ENCODE results near the gene CCDC170.
A peak's percentile ranks its signal among the peaks of the same experiment; 100 is the strongest.
"Not testable (repeated sequence)": the region's sequence is repeated elsewhere in the genome, so short reads cannot be mapped to it uniquely, and the experiment has no call there.

The CCDC170 gene, protein sequence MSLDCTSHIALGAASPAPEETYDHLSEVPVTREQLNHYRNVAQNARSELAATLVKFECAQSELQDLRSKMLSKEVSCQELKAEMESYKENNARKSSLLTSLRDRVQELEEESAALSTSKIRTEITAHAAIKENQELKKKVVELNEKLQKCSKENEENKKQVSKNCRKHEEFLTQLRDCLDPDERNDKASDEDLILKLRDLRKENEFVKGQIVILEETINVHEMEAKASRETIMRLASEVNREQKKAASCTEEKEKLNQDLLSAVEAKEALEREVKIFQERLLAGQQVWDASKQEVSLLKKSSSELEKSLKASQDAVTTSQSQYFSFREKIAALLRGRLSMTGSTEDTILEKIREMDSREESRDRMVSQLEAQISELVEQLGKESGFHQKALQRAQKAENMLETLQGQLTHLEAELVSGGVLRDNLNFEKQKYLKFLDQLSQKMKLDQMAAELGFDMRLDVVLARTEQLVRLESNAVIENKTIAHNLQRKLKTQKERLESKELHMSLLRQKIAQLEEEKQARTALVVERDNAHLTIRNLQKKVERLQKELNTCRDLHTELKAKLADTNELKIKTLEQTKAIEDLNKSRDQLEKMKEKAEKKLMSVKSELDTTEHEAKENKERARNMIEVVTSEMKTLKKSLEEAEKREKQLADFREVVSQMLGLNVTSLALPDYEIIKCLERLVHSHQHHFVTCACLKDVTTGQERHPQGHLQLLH

DNA sequence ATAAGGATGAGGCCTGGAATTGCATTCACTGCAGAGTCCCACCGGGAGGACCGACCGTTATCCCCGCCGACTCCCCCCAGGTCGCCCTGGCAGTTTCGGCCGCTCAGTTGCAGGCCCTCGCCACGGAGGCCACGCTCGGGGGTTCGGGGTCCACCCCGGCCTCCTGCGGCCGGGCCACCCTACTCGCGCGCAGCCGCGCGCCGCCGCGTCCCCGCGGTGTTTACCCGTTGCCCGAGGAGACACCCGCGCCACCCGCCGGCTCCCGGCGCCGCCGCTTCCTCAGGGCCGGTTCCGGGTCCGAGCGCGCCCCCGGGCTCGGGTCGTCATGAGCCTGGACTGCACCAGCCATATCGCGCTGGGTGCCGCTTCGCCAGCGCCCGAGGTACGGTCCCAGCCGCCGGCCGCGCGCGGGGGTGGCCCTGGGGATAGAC is at the start of gene CCDC170:
CCDC170 (plus strand) TSS at position 214 of the 431 bp plus-strand sequence; CDS start at position 326, 112 bp downstream.
- Histone ChIP-seq H3K4me1 (ENCODE audit: insufficient read depth, low read length) (peaks cover 7% of the 10 kb centered on the region), H3K9me3 (ENCODE audit: low read length) (no peaks in the 10 kb centered on the region), H3K9ac (ENCODE audit: low read length) (no peak within 1 kb of the TSS), H3K27me3 (ENCODE audit: control insufficient read depth in 1 of 2, insufficient read depth in 2 of 2, low read length in 2 of 2) (peaks cover 9 to 15% of the 10 kb centered on the region in 2 donors), H3K4me3 (ENCODE audit: low read depth in 1 of 2, low read length in 2 of 2) (peak within 1 kb of the TSS; percentile 65 to 69), H3K36me3 (ENCODE audit: insufficient read depth, low read length) (no peaks in the 10 kb centered on the region), H3K27ac (ENCODE audit: low read depth, low read length) (peak within 1 kb of the TSS; percentile 24)

DNA sequence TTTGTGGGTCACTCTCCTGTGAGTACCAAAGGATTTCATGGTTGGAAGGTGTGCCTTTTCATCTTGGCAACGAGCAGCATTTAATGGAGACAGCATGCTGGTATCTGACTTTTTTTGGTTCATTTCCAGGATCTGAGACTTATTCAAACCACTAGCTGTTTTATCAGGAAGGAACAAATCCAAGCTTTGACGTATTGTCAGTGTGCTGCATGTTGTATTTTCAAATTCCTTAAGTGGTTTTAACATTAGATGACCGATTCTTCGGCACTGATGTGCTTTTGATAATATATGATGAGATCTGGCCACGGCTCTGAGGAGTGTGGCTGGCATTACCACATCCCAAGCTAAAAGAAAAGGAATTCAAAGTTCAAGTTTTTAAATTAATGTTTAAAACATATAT is 48.3 kb upstream of the CCDC170 start:
- Histone ChIP-seq H3K9me3 (ENCODE audit: low read length) (no peaks in the 10 kb centered on the region), H3K4me1 (ENCODE audit: insufficient read depth, low read length) (peaks cover 16% of the 10 kb centered on the region), H3K27ac (ENCODE audit: low read depth, low read length) (no peak overlapping the region), H3K36me3 (ENCODE audit: insufficient read depth, low read length) (no peaks in the 10 kb centered on the region), H3K27me3 (ENCODE audit: control insufficient read depth in 1 of 2, insufficient read depth in 2 of 2, low read length in 2 of 2) (no peaks in the 10 kb centered on the region), H3K9ac (ENCODE audit: low read length) (no peak overlapping the region), H3K4me3 (ENCODE audit: low read depth in 1 of 2, low read length in 2 of 2) (no peak overlapping the region)

DNA sequence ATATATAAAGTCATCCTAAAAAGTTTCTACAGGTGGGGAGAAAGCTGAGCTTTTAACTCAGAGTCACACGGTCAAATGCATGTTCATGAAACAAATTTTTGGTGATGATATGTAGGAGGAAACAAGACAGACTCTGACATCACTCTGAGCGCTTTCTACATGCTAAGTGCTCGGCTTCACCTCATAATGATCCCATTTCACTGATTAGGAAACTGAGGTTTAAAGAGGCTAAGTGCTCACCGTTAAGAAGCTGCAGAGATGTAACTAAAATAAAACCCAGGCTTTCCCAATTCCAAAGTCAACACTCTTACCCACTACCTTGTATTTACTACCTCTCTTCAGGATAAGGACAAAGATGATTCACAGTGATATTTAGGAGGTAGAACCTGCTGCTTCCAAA is 46.6 kb upstream of the CCDC170 start:
- Histone ChIP-seq H3K36me3 (ENCODE audit: insufficient read depth, low read length) (no peaks in the 10 kb centered on the region), H3K9me3 (ENCODE audit: low read length) (no peaks in the 10 kb centered on the region), H3K9ac (ENCODE audit: low read length) (no peak overlapping the region), H3K4me1 (ENCODE audit: insufficient read depth, low read length) (peaks cover 12% of the 10 kb centered on the region), H3K27me3 (ENCODE audit: control insufficient read depth in 1 of 2, insufficient read depth in 2 of 2, low read length in 2 of 2) (no peaks in the 10 kb centered on the region), H3K27ac (ENCODE audit: low read depth, low read length) (no peak overlapping the region), H3K4me3 (ENCODE audit: low read depth in 1 of 2, low read length in 2 of 2) (no peak overlapping the region)

GRCh38 chr6:151448623-151449022 is 45.2 kb upstream of the CCDC170 start:
- H3K9me3 ChIP-seq (ENCODE audit: low read length): no peaks in the 10 kb centered on the region
- H3K36me3 ChIP-seq (ENCODE audit: insufficient read depth, low read length): no peaks in the 10 kb centered on the region
- H3K4me1 ChIP-seq (ENCODE audit: insufficient read depth, low read length): peaks cover 16% of the 10 kb centered on the region
- H3K27me3 ChIP-seq (ENCODE audit: control insufficient read depth in 1 of 2, insufficient read depth in 2 of 2, low read length in 2 of 2): no peaks in the 10 kb centered on the region
- no peak overlapping the region for H3K9ac ChIP-seq (ENCODE audit: low read length)
- no peak overlapping the region for H3K4me3 ChIP-seq (ENCODE audit: low read depth in 1 of 2, low read length in 2 of 2)
- no peak overlapping the region for H3K27ac ChIP-seq (ENCODE audit: low read depth, low read length)

DNA sequence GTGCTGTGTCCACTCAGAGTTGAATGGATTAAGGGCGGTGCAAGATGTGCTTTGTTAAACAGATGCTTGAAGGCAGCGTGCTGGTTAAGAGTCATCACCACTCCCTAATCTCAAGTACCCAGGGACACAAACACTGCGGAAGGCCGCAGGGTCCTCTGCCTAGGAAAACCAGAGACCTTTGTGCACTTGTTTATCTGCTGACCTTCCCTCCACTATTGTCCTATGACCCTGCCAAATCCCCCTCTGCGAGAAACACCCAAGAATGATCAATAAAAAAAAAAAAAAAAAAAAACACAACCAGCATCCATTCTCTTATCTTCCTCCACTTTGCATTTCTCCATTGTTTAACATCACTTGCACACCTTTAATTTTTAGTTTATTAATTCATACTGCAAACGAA is 42.9 kb upstream of the CCDC170 start:
- Histone ChIP-seq H3K4me3 (ENCODE audit: low read depth in 1 of 2, low read length in 2 of 2) (peak overlapping the region; percentile 66 to 95), H3K4me1 (ENCODE audit: insufficient read depth, low read length) (peaks cover 28% of the 10 kb centered on the region), H3K27ac (ENCODE audit: low read depth, low read length) (peak overlapping the region; percentile 86)
- not testable (repeated sequence) for H3K27me3 ChIP-seq (ENCODE audit: control insufficient read depth in 1 of 2, insufficient read depth in 2 of 2, low read length in 2 of 2); H3K36me3 ChIP-seq (ENCODE audit: insufficient read depth, low read length); H3K9ac ChIP-seq (ENCODE audit: low read length); H3K9me3 ChIP-seq (ENCODE audit: low read length)

GRCh38 chr6:151451417-151451949 is 42.3 kb upstream of the CCDC170 start:
- H3K4me3 ChIP-seq (ENCODE audit: low read depth in 1 of 2, low read length in 2 of 2): peak overlapping the region; percentile 66 to 95
- no peaks in the 10 kb centered on the region for H3K27me3 ChIP-seq (ENCODE audit: control insufficient read depth in 1 of 2, insufficient read depth in 2 of 2, low read length in 2 of 2)
- no peaks in the 10 kb centered on the region for H3K9me3 ChIP-seq (ENCODE audit: low read length)
- peak overlapping the region; percentile 86 for H3K27ac ChIP-seq (ENCODE audit: low read depth, low read length)
- H3K4me1 ChIP-seq (ENCODE audit: insufficient read depth, low read length): peaks cover 22% of the 10 kb centered on the region
- peak overlapping the region; percentile 74 for H3K9ac ChIP-seq (ENCODE audit: low read length)
- no peaks in the 10 kb centered on the region for H3K36me3 ChIP-seq (ENCODE audit: insufficient read depth, low read length)

DNA sequence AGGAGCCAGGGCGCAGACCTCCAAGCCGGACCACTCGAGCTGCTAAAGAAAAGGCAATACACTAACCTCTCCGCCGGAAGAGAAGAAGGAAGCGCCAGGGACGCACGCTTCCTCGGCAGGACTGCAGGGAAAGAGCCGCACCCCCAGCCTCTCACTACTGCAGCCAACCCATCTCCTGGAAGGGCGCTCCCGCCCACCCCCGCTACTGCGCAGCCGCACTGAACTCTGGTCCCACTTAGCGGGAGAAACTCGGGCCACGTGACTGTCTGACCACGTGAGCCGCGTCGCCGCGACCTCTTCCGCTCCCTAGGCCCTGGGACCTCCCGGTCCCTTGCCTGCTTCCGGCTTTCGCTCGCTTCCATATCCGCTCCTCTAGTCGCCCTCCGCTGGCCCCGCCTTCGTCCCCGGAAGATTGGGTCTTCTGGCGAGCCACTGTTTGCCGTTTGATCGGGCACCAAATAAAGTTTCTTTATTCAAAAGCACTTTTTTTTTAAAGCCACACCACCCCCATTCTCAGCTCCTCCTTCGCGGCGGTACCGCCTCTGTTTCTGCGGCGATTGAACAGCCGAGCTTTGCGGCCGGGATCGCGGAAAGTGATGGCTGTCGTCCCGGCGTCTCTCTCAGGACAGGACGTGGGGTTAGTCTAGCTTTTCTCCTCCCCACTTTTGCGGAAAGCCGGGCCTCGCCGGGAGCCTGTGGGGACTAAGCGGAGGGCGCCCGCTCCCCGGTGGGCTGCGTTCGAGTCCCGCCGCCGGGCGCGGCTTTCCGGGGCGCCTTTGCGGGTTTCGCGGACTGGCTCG is 41.7 kb upstream of the CCDC170 start, which contains the start of gene RMND1:
RMND1 (minus strand) TSS at position 177 of the 800 bp plus-strand sequence. CDS start 6,315 bp downstream, outside the sequence.
- Histone ChIP-seq H3K36me3 (ENCODE audit: insufficient read depth, low read length) (no peaks in the 10 kb centered on the region), H3K27ac (ENCODE audit: low read depth, low read length) (peak within 1 kb of the TSS; percentile 95), H3K9me3 (ENCODE audit: low read length) (no peaks in the 10 kb centered on the region), H3K9ac (ENCODE audit: low read length) (peak within 1 kb of the TSS; percentile 74), H3K4me3 (ENCODE audit: low read depth in 1 of 2, low read length in 2 of 2) (peak within 1 kb of the TSS; percentile 69 to 95), H3K27me3 (ENCODE audit: control insufficient read depth in 1 of 2, insufficient read depth in 2 of 2, low read length in 2 of 2) (no peaks in the 10 kb centered on the region), H3K4me1 (ENCODE audit: insufficient read depth, low read length) (peaks cover 21% of the 10 kb centered on the region)

- no peaks in the 10 kb centered on the region for H3K27me3 ChIP-seq (ENCODE audit: control insufficient read depth in 1 of 2, insufficient read depth in 2 of 2, low read length in 2 of 2)
- H3K36me3 ChIP-seq (ENCODE audit: insufficient read depth, low read length): no peaks in the 10 kb centered on the region
- peaks cover 21% of the 10 kb centered on the region for H3K4me1 ChIP-seq (ENCODE audit: insufficient read depth, low read length)
- H3K4me3 ChIP-seq (ENCODE audit: low read depth in 1 of 2, low read length in 2 of 2): peak overlapping the region; percentile 69 to 73
- peak overlapping the region; percentile 95 for H3K27ac ChIP-seq (ENCODE audit: low read depth, low read length)
- peak overlapping the region; percentile 51 for H3K9ac ChIP-seq (ENCODE audit: low read length)
- H3K9me3 ChIP-seq (ENCODE audit: low read length): no peaks in the 10 kb centered on the region
Measured at GRCh38 chr6:151452750-151453427, 40.9 kb upstream of the CCDC170 start.

GRCh38 chr6:151455751-151456398 is 37.9 kb upstream of the CCDC170 start:
- H3K9me3 ChIP-seq (ENCODE audit: low read length); H3K27ac ChIP-seq (ENCODE audit: low read depth, low read length); H3K4me3 ChIP-seq (ENCODE audit: low read depth in 1 of 2, low read length in 2 of 2); H3K9ac ChIP-seq (ENCODE audit: low read length); H3K27me3 ChIP-seq (ENCODE audit: control insufficient read depth in 1 of 2, insufficient read depth in 2 of 2, low read length in 2 of 2): not testable (repeated sequence)
- peaks cover 21% of the 10 kb centered on the region for H3K4me1 ChIP-seq (ENCODE audit: insufficient read depth, low read length)
- peaks cover 23% of the 10 kb centered on the region for H3K36me3 ChIP-seq (ENCODE audit: insufficient read depth, low read length)

- H3K9me3 ChIP-seq (ENCODE audit: low read length): no peaks in the 10 kb centered on the region
- peaks cover 46% of the 10 kb centered on the region for H3K36me3 ChIP-seq (ENCODE audit: insufficient read depth, low read length)
- H3K27me3 ChIP-seq (ENCODE audit: control insufficient read depth in 1 of 2, insufficient read depth in 2 of 2, low read length in 2 of 2): no peaks in the 10 kb centered on the region
- H3K4me1 ChIP-seq (ENCODE audit: insufficient read depth, low read length): peaks cover 4% of the 10 kb centered on the region
- H3K9ac ChIP-seq (ENCODE audit: low read length): no peak overlapping the region
- H3K27ac ChIP-seq (ENCODE audit: low read depth, low read length): no peak overlapping the region
- H3K4me3 ChIP-seq (ENCODE audit: low read depth in 1 of 2, low read length in 2 of 2): no peak overlapping the region
Measured at GRCh38 chr6:151461673-151462072, 32.1 kb upstream of the CCDC170 start.
